Activated T-helper 2 cell treated with anti-CD3 and anti-CD28 coated beads, Interferon-gamma antibody, Interleukin-2, Interleukin-4, amounts not matched to agents 10 μg/mL and 5 μg/mL and 100 μg/mL, durations not matched to agents 14 hours and 24 hours and 36 hours (primary cell): ENCODE data around the gene ECE1. TPM values are rescaled to one million over a fixed set of nuclear protein-coding genes. Genes with fewer than 3 reads are reported as not detected.

Experiments used
- DNase-seq: peaks from one replicate; pipeline ENCODE4 v3.0.0; 2021; ENCODE audit warnings: low spot score
- H3K27ac Mint-ChIP-seq: one replicate; pipeline ENCODE4 v1.8.0; 2021; ENCODE audit warnings: mixed read lengths
- H3K27me3 Mint-ChIP-seq: one replicate; pipeline ENCODE4 v1.8.0; 2021; ENCODE audit warnings: low read depth, mixed read lengths
- H3K36me3 Mint-ChIP-seq: one replicate; pipeline ENCODE4 v1.8.0; 2021; ENCODE audit warnings: low read depth, mixed read lengths
- H3K4me1 Mint-ChIP-seq: one replicate; pipeline ENCODE4 v1.8.0; 2021; ENCODE audit warnings: low read depth, mixed read lengths
- H3K4me3 Mint-ChIP-seq: one replicate; pipeline ENCODE4 v1.8.0; 2021; ENCODE audit warnings: low read depth, mild to moderate bottlenecking, moderate library complexity, mixed read lengths
- H3K9me3 Mint-ChIP-seq: one replicate; pipeline ENCODE4 v1.8.0; 2021; ENCODE audit warnings: mixed read lengths
- intact Hi-C: fragments of 100-400 bp; cut with micrococcal nuclease; formaldehyde crosslinking; loops from one replicate; pipeline ENCODE4 v1.15.1; 2023
- total RNA-seq: library from RNA; stranded (reverse); gene quantifications from 2 replicates; pipeline ENCODE4 v1.2.3, GENCODE V29; 2022

The ECE1 gene
- 94.1 and 97.0 TPM in 2 replicates for total RNA-seq

DNA sequence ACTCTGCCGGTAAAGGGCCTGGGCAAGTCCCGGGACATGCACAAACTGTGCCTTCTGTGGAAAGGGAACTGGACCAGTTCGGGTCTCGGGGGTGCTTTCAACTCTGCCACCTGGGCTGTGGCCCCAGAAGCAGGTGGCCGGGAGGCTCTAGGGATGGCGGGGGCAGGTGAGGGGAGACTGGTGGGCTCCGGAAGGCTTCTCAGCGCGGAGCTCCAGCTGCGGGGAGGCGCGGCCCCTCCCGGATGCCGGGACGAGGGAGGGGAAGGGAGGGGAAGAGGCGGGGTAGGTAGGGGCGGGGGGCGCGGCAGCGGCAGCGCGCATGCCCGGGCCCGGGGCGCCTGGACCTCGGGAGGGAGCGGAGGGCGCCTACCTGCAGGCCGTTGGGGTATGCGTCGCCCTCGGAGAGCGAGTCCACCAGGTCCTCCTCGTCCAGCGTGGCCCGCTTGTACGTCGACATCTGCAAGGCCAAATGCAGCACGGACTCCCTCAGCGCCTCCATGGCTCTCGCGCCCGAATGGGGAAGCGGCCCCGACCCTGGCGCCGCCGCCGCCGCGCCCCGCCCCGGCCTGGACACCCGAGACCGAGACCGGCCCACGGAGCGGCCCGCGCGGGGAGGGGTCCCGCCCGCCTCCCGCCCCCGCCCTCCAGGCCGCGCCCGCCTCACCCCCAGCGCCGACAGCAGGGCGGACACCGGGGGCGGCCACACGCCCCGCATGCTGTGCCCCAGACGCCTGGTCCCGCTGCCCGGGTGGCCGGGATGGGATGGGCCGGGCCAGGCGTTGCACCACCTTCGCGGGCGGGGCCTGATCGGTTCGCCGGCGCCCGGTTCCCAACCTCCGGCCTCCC lies at the start of gene ECE1:
TSS of gene ECE1 (minus strand) at position 764 of the 846 bp plus-strand sequence. CDS start at position 715, 49 bp downstream.
- H3K36me3 Mint-ChIP-seq: peaks cover 19% of the 10 kb centered on the region
- intact Hi-C loops: loop anchor here (5.0 to 10.0 kb wide), 2 partner anchors 295 to 492 kb away; partner anchors contain the start of gene USP48
- no peaks in the 10 kb centered on the region for H3K27me3 Mint-ChIP-seq
- peaks cover 45% of the 10 kb centered on the region for H3K4me1 Mint-ChIP-seq
- H3K27ac Mint-ChIP-seq: peak within 1 kb of the TSS; percentile 76
- H3K9me3 Mint-ChIP-seq: no peaks in the 10 kb centered on the region
- DNase-seq: peak; percentile 29
- H3K4me3 Mint-ChIP-seq: peak within 1 kb of the TSS; percentile 84

DNA sequence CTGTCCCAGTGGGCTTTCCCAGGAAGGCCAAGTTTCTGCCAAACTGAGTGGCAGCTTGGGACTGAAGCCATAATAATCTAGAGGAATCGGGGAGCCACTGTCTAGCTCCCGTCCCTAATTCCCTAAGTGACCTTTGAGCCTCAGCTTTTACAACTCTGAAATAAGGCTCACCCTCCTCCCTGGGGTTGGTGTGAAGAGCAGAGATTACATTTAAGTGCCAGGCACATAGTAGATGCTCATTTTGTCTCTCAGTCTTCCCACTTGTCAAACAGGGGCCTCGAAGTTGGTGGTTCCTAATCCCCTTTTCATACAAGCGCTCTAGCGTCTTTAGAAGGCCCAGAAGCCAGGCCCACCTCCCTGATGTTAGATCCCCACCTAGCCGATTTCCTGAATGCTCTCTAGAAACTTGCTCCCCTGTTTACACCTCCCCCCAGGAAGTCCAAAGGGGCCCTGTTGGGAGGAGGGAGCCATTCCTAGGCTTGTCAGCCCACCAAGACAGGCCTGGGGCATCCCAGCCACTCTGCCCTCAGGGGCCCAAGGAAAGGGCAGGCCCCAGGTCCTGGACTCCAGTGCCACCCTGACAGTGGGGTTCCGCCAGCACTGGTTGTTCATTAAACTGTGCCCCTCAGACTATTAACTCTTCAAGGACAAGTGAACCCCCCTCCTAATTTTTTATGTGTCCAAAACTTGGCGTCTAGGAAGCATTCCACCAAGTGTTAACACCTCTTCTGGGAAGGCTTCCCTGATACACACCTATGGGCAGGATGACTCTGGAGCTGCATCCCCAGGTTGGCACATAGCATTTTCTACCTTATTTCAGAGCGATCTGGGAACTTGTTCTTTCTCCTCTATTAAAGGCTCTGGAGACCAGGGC lies 49.3 kb upstream of the ECE1 start:
- intact Hi-C loops: loop anchor here (10.0 kb wide), 1 partner anchor 685 kb away; no protein-coding TSS in a partner anchor
- no peak overlapping the region for H3K4me3 Mint-ChIP-seq

DNA sequence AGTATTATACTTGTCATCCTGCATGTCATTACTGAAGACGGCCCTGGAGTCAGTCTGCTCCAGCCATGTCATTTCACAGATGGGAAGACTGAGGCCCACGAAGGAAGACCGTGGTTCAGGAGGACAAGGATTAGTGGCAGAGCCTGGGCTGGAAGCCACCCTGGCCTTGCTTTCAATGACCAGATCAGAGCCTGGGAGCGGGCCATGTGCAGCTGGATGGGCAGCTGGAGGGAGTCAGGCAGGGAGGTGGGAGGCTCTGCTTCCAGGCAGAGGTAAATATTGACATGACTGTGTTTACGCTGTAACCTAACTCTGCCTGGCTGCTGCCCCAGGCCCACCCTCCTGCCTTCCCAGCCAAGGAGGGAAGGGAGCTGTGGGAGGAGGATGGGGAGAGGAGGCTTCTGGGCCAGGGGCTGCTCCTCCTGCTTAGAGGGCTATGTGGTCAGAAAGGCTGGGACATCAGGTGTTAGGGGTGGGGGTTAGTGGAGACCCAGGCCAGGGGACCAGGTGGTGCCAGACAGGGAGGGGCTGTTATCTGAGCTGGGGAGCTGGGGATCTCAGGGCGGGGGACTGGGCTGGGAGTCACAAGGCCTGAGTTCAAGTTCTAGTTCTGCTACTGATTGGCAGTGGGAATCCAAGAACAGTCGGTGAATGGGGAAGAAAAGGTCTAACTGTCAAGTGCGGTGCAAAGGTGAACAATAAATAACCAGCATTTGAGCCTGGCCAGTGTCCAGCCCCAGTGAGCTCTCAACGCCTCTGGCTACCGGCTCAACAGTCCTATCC lies 48.5 kb upstream of the ECE1 start:
- no peak for DNase-seq
- no peak overlapping the region for H3K4me3 Mint-ChIP-seq
- intact Hi-C loops: no loop called here
- H3K9me3 Mint-ChIP-seq: no peaks in the 10 kb centered on the region
- H3K27ac Mint-ChIP-seq: no peak overlapping the region
- peaks cover 46% of the 10 kb centered on the region for H3K36me3 Mint-ChIP-seq
- peaks cover 66% of the 10 kb centered on the region for H3K4me1 Mint-ChIP-seq
- no peaks in the 10 kb centered on the region for H3K27me3 Mint-ChIP-seq

More for the DNA sequence above, 49.3 kb upstream of the ECE1 start:
- no peak for DNase-seq
- Mint-ChIP-seq H3K27ac (no peak overlapping the region), H3K27me3 (no peaks in the 10 kb centered on the region), H3K4me1 (peaks cover 64% of the 10 kb centered on the region), H3K36me3 (peaks cover 45% of the 10 kb centered on the region), H3K9me3 (no peaks in the 10 kb centered on the region)

DNA sequence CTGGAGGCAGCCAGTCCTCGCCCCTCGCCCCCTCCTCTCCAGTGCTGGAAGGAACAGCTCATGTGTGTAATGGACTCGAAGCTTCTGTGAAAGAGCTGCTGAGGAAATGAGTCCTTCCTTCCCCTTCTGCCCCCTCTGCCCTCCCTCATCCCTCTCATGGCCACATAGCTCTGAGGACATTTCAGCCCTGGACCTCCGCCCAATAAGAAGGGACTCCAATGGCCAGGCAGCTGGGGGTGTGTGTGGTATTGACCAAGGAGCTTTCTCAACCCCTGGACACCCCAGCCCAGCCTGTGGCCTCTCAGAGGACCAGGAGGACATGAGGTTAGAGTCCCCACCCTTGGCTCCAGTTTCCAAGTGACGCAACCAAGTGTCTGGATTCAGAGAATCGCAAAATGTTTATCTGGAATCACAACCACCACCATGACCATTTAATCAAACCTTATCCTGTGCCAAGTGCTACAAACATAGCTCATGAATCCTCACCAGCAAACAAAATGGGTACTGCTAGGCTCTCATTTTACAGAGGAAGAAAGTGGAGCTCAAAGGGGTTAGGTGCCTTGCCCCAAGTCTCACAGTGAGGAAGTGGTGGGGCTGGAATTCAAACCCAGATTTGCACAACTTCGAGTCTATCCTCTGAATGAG lies 47.8 kb upstream of the ECE1 start:
- Mint-ChIP-seq H3K36me3 (peaks cover 40% of the 10 kb centered on the region), H3K4me3 (no peak overlapping the region), H3K27ac (no peak overlapping the region), H3K27me3 (no peaks in the 10 kb centered on the region), H3K9me3 (no peaks in the 10 kb centered on the region), H3K4me1 (peaks cover 60% of the 10 kb centered on the region)
- intact Hi-C loops: no loop called here
- DNase-seq: no peak

DNA sequence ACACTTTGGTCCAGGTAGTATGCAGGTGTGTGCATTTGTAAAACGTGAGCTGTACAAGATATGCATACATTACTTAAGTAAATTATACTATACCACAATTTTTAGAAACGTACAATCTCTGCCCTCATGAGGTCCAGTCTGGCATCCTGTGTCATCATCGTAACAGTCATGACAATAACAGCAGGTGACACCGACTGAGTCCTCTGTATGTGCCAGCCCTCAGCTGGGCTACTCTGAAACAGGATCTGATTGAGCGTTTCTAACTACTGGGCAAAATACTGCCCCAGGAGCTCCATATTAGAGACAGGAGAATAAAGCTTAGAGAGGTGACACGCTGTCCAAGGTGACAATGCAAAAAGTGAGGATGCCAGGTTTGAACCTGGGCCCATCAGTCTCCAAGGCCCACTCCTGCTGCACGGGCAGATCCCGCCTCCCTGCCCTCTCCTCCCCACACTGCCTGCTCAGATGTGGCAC lies 47.2 kb upstream of the ECE1 start:
- DNase-seq: no peak
- intact Hi-C loops: no loop called here
- H3K9me3 Mint-ChIP-seq: no peaks in the 10 kb centered on the region
- peaks cover 40% of the 10 kb centered on the region for H3K36me3 Mint-ChIP-seq
- H3K27ac Mint-ChIP-seq: peak overlapping the region; percentile 50
- no peak overlapping the region for H3K4me3 Mint-ChIP-seq
- no peaks in the 10 kb centered on the region for H3K27me3 Mint-ChIP-seq
- peaks cover 58% of the 10 kb centered on the region for H3K4me1 Mint-ChIP-seq

DNA sequence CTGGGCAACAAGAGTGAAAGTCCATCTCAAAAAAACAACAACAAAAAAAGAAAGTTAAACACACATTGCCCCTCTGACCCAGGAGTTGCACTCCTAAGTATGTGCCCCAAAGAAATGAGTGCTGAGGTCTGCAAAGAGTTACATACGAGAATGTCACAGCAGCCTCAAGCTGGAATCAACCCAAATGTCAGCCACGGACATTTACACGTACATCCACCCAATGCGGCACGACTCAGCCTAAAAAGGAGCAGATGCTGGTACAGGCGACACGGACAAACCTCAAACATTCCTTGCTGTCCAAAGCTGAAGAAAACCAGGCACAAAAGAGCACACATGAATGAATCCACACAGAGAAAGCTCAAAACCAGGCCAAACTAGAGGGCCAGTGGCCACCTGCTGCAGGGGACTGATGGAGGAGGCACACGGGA lies 46.8 kb upstream of the ECE1 start:
- H3K27me3 Mint-ChIP-seq: no peaks in the 10 kb centered on the region
- no peak overlapping the region for H3K27ac Mint-ChIP-seq
- peaks cover 58% of the 10 kb centered on the region for H3K4me1 Mint-ChIP-seq
- DNase-seq: no peak
- no peak overlapping the region for H3K4me3 Mint-ChIP-seq
- H3K36me3 Mint-ChIP-seq: peaks cover 40% of the 10 kb centered on the region
- intact Hi-C loops: no loop called here
- no peaks in the 10 kb centered on the region for H3K9me3 Mint-ChIP-seq

DNA sequence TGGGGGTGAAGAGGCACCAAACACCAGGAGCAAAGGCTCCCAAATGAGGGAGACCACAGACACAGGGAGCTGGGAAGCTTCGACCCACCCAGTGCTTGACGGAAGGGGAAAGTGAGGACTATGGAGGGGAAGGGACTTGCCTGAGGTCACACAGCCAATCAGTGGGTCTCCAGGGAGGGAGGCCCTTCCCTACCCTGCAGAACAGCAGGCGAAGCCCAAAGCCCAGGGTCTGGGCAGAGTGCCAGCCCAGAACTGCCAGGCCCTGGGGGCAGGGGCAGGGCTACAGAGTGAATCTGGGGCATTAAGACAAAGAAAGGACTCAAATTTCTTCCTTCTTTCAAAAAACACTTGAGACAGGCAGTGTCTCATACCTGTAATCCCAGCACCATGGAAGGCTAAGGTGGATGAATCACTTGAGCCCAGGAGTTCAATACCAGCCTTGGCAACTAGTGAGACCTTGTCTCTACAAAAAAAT lies 45.5 kb upstream of the ECE1 start:
- Mint-ChIP-seq H3K9me3 (no peaks in the 10 kb centered on the region), H3K36me3 (peaks cover 41% of the 10 kb centered on the region), H3K4me1 (peaks cover 54% of the 10 kb centered on the region), H3K4me3 (peak overlapping the region; percentile 80), H3K27me3 (no peaks in the 10 kb centered on the region), H3K27ac (no peak overlapping the region)
- DNase-seq: no peak
- intact Hi-C loops: no loop called here

DNA sequence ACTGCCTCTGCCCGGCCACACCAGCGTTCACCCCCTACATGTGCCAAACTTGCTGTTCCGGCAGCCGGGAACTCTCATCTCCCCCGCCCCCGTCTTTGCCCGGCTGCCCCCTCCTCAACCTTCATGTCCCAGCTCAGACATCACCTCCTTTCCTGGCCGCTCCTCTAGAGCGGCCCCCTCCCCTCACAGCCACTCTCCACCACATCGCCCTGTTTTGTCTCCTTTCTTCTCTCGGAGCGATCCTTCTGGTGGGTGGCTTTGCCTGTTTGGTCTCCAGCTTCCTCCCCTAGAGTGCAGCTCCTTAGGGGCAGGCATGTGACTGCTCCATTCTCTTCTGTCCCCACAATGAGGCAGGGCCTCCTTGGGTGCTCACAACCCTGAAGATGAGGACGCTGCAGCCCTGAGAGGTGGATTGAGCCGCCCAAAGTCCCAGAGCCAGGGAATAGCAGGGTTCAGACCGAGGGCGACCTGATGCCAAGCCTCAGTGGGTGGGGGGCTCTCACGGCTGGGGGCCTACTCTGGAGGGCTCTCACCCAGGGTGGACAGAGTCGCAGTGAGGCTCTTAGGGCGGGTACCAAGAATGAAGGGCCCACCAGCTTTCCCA lies 44.9 kb upstream of the ECE1 start:
- peak overlapping the region; percentile 80 for H3K4me3 Mint-ChIP-seq
- H3K9me3 Mint-ChIP-seq: no peaks in the 10 kb centered on the region
- peaks cover 58% of the 10 kb centered on the region for H3K4me1 Mint-ChIP-seq
- peak overlapping the region; percentile 91 for H3K27ac Mint-ChIP-seq
- H3K27me3 Mint-ChIP-seq: no peaks in the 10 kb centered on the region
- peaks cover 43% of the 10 kb centered on the region for H3K36me3 Mint-ChIP-seq
- intact Hi-C loops: no loop called here
- no peak for DNase-seq

DNA sequence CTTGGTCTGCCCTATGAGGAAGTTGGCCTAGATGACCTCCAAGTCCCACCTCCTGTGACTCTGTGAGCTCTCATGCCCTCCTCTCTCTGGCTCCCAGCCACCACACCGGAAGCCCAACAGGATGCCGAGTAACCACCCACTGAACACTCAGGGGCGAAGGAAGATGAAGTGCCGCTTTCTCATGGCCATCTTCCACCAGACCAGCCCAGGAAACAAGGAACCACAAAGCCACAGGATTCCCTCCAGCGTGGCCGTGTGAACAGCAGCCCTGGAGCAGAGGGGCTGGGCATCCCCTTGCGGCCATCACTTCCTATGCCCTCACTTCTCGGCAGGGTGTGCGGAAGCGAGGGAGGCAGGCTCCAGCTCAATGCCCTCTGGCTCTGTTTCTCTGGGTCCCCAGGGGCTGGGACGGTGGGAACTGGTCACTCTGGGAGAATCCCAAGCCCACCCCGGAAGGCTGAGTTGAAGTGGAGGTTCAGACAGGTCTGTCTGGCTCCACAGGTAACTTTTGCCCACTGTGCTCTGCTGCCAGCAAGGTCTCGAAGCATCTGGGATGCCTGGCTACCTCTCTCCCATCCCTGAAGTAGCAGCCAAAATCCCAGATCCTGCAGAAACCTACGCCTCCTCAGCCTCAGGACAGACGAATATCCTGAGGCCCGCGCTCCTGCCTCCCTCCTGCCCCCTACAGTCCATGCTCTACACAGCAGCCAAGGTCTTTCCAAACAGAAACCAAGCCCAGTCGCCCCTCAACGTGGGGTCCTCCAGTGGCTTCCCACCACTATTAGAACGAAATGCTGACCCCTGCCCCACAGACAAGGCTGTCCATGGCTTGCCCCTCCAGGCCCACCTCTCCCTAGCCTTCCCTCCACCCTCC lies 44.2 kb upstream of the ECE1 start:
- no peaks in the 10 kb centered on the region for H3K9me3 Mint-ChIP-seq
- peak overlapping the region; percentile 80 for H3K4me3 Mint-ChIP-seq
- peaks cover 60% of the 10 kb centered on the region for H3K4me1 Mint-ChIP-seq
- peaks cover 40% of the 10 kb centered on the region for H3K36me3 Mint-ChIP-seq
- intact Hi-C loops: loop anchor here (1.0 kb wide), 3 partner anchors 9 to 41 kb away; no protein-coding TSS in a partner anchor
- H3K27ac Mint-ChIP-seq: peak overlapping the region; percentile 91
- peak; percentile 79 for DNase-seq
- H3K27me3 Mint-ChIP-seq: no peaks in the 10 kb centered on the region

DNA sequence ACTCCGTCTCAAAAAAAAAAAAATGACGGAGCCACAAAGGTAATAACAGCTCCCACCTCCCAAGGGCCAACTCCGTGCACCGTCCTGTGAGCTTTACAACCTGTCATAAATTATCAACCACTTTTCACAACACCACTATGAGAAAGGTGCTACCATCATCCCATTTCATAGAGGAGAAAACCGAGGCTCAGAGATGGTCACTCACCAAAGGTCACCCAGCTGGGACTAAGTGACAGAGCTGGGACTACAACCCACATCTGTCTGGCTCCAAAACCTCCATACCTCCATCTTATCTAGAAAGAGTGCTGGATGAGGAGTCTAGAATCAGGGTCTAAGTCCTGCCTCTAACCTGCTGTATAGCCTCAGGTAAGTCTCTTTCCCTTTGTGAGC lies 43.6 kb upstream of the ECE1 start:
- Mint-ChIP-seq H3K27me3 (no peaks in the 10 kb centered on the region), H3K4me1 (peaks cover 60% of the 10 kb centered on the region), H3K36me3 (peaks cover 39% of the 10 kb centered on the region), H3K9me3 (no peaks in the 10 kb centered on the region), H3K27ac (peak overlapping the region; percentile 91), H3K4me3 (peak overlapping the region; percentile 80)
- intact Hi-C loops: loop anchor here (1.0 kb wide), 3 partner anchors 9 to 41 kb away; no protein-coding TSS in a partner anchor
- DNase-seq: no peak
